ENCODE measurements around the gene GFY. TPM values are rescaled to one million over a fixed set of nuclear protein-coding genes. Genes with fewer than 3 reads are reported as not detected.

GFY gene
- total RNA-seq, 1 donor from 2014 or later = not detected

- no peak overlapping the region for H3K4me3 ChIP-seq
- intact Hi-C loops (cut with DNase I) = no loop called here
- no peak overlapping the region for H3K27ac ChIP-seq
- H3K27me3 ChIP-seq = peaks cover 29% of the 10 kb centered on the region
- no peaks in the 10 kb centered on the region for H3K36me3 ChIP-seq
- peaks cover 20% of the 10 kb centered on the region for H3K4me1 ChIP-seq
- no peak for DNase-seq (ENCODE audit: extremely low spot score in 2 of 2)
- TF ChIP-seq CTCF (IDR thresholded peaks at IDR 0.05) (no peak), POLR2AphosphoS5 (IDR thresholded peaks at IDR 0.05; ENCODE audit: insufficient read depth in 1 of 2, low read depth in 1 of 2) (no peak), POLR2A (IDR thresholded peaks at IDR 0.05) (no peak)
- H3K9me3 ChIP-seq = no peaks in the 10 kb centered on the region
Measured at GRCh38 chr19:49427855-49428546, 2.8 kb downstream of the GFY start.

GRCh38 chr19:49428547-49429451, 3.6 kb downstream of the GFY start:
- TF ChIP-seq POLR2A (IDR thresholded peaks at IDR 0.05) = no peak
- TF ChIP-seq POLR2AphosphoS5 (IDR thresholded peaks at IDR 0.05; ENCODE audit: insufficient read depth in 1 of 2, low read depth in 1 of 2) = no peak
- no peak for TF ChIP-seq CTCF (IDR thresholded peaks at IDR 0.05)
- DNase-seq (ENCODE audit: extremely low spot score in 2 of 2) = no peak
- no peak overlapping the region for H3K27ac ChIP-seq
- no peak overlapping the region for H3K4me3 ChIP-seq
- peaks cover 21% of the 10 kb centered on the region for H3K27me3 ChIP-seq
- H3K4me1 ChIP-seq = peaks cover 15% of the 10 kb centered on the region
- intact Hi-C loops (cut with DNase I) = no loop called here
- H3K36me3 ChIP-seq = no peaks in the 10 kb centered on the region
- no peaks in the 10 kb centered on the region for H3K9me3 ChIP-seq

DNA sequence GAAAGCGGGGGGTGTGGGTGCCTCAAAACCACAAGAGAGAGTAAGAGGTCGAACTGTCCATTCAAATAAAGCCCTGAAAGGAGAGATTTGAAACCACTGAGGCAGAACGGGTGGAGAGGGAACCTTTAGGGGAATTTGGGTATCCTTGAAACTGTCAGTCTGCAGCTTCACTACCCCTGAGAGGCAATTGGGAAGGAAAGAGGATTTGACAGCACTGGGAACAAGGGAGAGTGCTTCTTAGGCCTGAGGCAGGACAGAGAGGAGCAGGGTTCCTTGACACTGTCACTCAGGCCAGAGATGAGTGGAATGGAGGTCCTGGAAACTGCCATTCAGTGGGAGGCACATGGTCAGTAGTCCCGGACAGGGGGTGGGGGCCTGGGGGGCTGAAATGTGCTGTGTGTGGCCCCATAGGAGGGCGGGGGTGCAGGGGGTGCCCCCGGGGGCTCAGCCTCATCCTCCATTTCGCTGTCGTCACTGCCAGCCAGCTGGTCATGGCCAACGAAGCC, 5.0 kb downstream of the GFY start:
- intact Hi-C loops (cut with DNase I) = no loop called here

GRCh38 chr19:49430678-49431329, 5.6 kb downstream of the GFY start:
- H3K4me3 ChIP-seq = no peak overlapping the region
- H3K36me3 ChIP-seq = no peaks in the 10 kb centered on the region
- peaks cover 15% of the 10 kb centered on the region for H3K4me1 ChIP-seq
- no peak overlapping the region for H3K27ac ChIP-seq
- no peaks in the 10 kb centered on the region for H3K9me3 ChIP-seq
- TF ChIP-seq POLR2A (IDR thresholded peaks at IDR 0.05) = no peak
- TF ChIP-seq POLR2AphosphoS5 (IDR thresholded peaks at IDR 0.05; ENCODE audit: insufficient read depth in 1 of 2, low read depth in 1 of 2) = no peak
- no peak for TF ChIP-seq CTCF (IDR thresholded peaks at IDR 0.05)
- intact Hi-C loops (cut with DNase I) = no loop called here
- DNase-seq (ENCODE audit: extremely low spot score in 2 of 2) = no peak
- H3K27me3 ChIP-seq = peaks cover 20% of the 10 kb centered on the region

More for the DNA sequence above, 5.0 kb downstream of the GFY start:
- Histone ChIP-seq H3K27me3 (peaks cover 21% of the 10 kb centered on the region), H3K36me3 (no peaks in the 10 kb centered on the region), H3K27ac (no peak overlapping the region), H3K9me3 (no peaks in the 10 kb centered on the region), H3K4me1 (peaks cover 15% of the 10 kb centered on the region), H3K4me3 (no peak overlapping the region)
- TF ChIP-seq CTCF (IDR thresholded peaks at IDR 0.05) (no peak), POLR2A (IDR thresholded peaks at IDR 0.05) (no peak), POLR2AphosphoS5 (IDR thresholded peaks at IDR 0.05; ENCODE audit: insufficient read depth in 1 of 2, low read depth in 1 of 2) (no peak)
- DNase-seq (ENCODE audit: extremely low spot score in 2 of 2) = no peak

All from vagina (tissue), 2 donors.